Inflammatory macrophage treated with lipopolysaccharide for 1 hour (primary cell): ENCODE data around the gene AUH.

Experiments used
- DNase-seq, 2 donors: peaks; one replicate each; pipeline ENCODE4 v3.0.0-alpha.2; 2020 to 2022

AUH gene

DNA sequence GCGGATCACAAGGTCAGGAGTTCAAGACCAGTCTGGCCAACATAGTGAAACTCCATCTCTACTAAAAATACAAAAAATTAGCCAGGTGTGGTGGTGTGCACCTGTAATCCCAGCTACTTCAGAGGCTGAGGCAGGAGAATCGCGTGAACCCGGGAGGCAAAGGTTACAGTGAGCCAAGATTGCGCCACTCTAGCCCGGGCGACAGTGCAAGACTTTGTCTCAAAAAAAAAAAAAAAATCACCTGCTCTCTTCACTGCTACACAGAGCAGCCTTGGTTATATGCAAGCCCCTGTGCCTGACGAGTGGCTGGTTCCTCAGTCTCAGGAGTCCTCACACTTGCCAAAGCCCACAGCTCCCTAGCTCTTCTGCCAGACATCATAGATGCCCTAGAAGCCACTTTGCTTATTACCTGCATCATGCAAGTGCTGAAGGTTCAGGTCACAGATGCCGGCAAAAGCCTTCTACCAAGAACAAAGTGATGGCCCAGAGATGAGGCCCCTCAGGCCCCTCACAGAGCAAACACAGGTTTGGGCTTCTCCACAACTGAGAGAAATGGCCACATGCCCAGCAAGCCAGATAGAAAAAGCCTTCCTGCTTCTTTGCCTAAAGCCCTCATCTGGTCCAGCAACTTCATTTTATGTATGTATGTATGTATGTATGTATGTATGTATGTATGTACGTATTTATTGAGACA lies 176.4 kb downstream of the AUH start:
- DNase-seq: no peak

- no peak for DNase-seq
Measured at GRCh38 chr9:91182429-91183225, 179.1 kb downstream of the AUH start.

DNA sequence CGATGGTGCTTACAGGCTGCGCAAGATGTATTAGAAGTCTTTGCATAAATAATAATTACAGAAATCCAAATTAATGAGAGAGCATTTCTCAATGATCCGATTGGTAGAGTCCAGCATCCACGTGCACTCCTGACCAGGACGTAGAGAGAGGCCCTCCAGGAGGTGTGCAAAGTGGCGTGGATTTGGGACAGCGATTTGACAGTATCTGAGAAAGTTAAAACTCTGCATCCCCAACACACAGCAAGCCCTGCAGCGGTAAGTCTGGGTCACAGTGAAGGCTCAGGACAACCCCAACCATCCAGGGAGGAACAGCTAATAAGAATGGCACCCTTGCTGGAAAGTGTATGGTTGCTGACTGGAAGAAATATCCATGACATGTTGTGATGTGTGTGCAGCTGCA lies 180.2 kb downstream of the AUH start:
- no peak for DNase-seq

- DNase-seq: no peak
Measured at GRCh38 chr9:91180930-91181268, 180.8 kb downstream of the AUH start.

DNA sequence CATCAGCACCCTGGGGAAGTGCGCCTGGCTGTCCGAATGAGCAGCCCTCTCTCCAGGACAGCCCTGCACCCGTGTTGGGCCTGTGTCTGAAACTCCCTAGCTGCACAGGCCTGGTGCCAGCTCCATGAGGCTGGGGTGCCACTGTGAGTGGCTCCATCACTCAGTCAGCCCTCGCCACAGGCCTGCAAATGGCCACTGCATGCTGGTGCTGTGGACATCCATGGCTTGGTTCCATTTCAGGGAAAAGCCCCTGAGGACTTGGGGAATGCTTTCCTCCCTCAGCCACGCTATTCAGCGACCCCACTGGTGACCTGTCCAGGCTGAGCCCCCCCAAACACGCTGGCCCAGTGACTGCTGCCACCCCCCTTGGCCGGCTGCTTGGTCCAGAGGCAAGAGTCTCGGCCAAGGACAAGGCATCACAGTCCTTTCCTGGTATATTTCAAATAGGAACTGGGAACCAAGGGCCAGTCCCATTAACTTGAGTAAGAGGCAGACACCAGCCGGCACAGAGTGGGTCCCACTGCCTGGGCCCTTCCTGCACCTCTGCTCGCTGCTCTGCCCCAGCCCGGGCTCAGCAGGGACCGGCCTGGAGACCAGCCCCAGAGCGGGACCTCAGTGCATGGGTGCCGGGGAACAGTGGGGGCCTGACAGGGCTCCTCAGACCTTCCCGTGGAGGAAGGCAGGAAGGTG lies 181.3 kb downstream of the AUH start:
- DNase-seq: no peak

- DNase-seq: no peak
Measured at GRCh38 chr9:91179237-91180138, 182.2 kb downstream of the AUH start.

- DNase-seq: no peak
Measured at GRCh38 chr9:91178281-91179236, 183.2 kb downstream of the AUH start.

DNA sequence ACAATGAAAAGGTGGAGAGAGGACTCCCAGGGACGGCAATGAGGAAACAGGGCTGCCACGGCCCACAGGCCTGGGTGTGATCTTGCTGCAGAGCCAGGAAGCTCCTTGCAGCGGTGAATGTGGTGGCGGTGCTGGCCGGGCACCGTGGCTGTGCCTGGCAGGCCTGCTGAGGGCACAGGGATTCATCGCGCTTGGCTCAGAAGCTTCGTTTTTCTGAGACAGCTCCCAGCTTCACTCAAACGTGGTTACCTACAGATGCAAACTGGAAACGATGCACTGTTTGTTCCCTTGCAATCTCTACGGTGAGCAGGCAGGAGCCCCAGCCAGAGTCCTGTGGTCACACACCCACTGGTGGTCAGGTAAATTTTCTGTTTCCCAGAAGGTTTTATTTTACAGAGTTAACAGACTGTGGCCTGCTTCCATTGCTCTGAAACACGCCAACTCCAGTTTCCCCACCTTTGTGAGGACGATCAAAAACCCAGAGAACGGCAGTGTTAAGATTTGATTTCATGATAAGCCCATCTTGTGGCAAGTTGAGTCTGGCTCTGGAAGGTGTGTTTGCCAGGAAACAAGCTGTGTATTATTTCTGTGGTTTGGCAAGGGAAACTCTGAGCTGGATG lies 183.9 kb downstream of the AUH start:
- no peak for DNase-seq

- no peak for DNase-seq
Measured at GRCh38 chr9:91177081-91177480, 184.6 kb downstream of the AUH start.

DNA sequence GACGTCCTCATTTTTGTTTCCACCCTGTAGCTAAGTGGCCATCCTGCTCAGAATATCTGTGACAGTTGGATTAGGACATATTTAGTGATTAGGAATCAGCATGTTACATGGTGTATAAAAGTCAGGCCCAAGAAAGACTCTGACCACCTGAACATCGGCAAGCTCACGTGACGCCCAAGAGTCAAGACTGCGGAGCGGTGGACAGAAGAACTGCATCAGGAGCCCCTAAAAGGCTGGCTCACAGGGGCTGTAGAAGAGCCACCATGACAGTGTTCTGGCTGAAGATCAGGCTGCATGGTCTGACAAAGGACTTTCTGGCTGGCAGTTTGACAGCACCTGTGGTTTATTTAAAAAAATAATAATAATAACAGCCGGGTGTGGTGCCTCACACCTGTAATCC lies 185.3 kb downstream of the AUH start:
- DNase-seq: no peak

DNA sequence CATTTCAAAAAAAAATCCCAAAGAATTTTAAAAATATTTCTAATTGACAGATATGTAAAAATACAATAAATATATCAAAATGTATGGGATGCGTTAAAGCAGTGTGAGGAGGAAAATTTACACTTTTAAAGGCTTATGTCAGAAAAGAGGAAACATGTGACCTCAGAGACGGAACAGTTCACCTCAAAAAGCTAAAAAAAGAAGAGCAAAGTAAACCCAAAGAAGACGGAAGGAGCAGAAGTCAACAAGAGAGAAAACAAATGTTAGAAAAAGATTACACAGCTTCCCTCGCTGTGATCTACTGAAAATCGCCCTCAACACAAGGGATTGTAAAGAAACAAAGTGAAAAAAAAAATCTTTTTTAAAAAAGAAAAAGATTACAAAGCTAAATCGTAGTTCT lies 186.9 kb downstream of the AUH start:
- DNase-seq: no peak

- no peak for DNase-seq
Measured at GRCh38 chr9:91172329-91172728, 189.4 kb downstream of the AUH start.

GRCh38 chr9:91170951-91171350 lies 190.8 kb downstream of the AUH start:
- no peak for DNase-seq

- no peak for DNase-seq
Measured at GRCh38 chr9:91166796-91167366, 194.8 kb downstream of the AUH start.

DNA sequence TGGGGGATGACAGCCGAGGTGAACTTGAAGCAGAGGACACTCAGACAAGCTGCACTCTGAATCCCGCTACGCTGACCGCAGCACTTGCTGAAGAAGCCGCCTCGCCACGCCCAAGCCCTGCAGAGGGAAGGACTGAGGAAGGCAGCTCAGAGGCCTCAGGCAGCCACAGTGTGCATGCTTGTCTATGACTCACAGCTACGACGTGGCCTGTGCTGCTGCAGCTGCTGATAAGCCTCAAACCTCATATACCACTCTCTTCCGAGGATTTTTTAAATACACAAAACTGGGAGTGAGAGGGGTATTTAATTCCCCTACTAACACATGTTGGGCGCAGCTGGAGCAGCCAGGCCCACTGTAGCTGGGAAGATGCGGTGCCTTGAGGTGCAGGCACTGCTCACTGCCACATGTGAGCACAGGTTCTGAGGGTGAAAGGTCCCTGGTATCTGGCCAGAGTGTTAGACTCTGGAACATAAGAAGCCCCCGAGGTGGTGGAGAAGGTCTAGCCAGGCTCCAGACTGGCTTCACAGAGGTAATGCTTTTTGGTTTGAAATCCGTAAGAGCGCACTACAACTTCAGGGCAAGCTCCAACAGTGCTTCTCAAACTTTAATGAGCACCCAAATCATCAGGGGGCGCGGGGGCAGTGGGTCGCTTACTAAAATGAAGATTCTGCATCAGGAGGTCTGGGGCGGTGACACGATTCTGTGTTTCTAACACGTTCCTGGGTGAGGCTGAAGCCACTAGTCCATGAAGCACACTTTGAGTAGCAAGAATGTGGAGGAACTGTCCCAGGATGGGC lies 196.8 kb downstream of the AUH start:
- DNase-seq: peak; percentile 68 to 77
